ENCODE results near the gene ELMO3. TPM values are rescaled to one million over a fixed set of nuclear protein-coding genes. Genes with fewer than 3 reads are reported as not detected.

The ELMO3 gene
- total and polyA plus RNA-seq, 3 experiments from 2014 or later, result 5.0 to 5.3 TPM; not detected in 1

DNA sequence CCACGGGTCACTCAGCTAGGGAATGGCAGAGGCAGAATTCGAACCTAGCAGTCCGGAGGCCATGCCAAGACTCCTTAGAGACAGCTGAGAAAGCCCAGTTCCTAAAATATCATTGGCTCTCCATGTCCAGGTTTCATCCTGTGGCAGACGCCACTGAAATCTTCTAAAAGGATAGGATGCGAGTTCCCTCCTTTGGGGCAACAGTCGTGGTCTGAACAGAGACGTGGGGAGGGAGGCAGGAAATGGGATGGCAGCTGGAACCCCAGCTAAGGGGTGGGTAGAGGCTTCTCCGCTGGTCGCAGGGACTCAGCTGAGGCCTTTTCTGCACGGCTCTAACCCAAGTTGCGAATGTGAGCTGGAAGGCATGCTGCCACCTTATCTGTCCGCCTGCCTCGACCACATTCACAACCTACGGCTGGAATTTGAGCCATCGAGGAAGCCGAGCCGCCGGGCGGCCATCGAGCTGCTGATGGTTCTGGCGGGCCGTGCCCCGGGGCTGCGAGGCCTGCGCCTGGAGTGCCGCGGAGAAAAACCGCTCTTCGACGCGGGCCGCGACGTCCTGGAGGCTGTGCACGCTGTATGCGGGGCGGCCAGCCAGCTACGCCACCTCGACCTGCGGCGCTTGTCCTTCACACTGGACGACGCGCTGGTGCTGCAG is 36.3 kb upstream of the ELMO3 start:
- Mint-ChIP-seq H3K4me3 (peak overlapping the region in 4 of 7 donors; percentile 35 to 66 (median 55)), H3K27me3 (peaks cover 47 to 48% of the 10 kb centered on the region in 2 donors), H3K9me3 (no peaks in the 10 kb centered on the region), H3K27ac (peak overlapping the region in 1 of 8 donors; percentile 36), H3K36me3 (peaks cover 0 to 13% (median 0%) of the 10 kb centered on the region in 3 donors), H3K4me1 (peaks cover 30 to 67% (median 37%) of the 10 kb centered on the region in 3 donors)
- DNase-seq, result no peak
- Histone ChIP-seq H3K27ac (ENCODE audit: low read depth, low read length) (no peak overlapping the region), H3K27me3 (ENCODE audit: insufficient read depth, low read length, poor library complexity, severe bottlenecking) (peaks cover 49% of the 10 kb centered on the region), H3K36me3 (ENCODE audit: insufficient read depth, low read length) (no peaks in the 10 kb centered on the region), H3K4me1 (ENCODE audit: insufficient read depth, low read length) (peaks cover 63% of the 10 kb centered on the region), H3K9me3 (ENCODE audit: low read length) (no peaks in the 10 kb centered on the region), H3K4me3 (ENCODE audit: low read length) (peak overlapping the region; percentile 32)
- CTCF ChIA-PET, result interaction anchor here (0.7 to 17.6 kb wide), 6 partner anchors 9 to 145 kb away, joined by 3 to 205 read pairs (median 14); partner anchors contain the start of genes B3GNT9, CBFB, EXOC3L1 and MATCAP1
- POLR2A ChIA-PET, result interaction anchor here (0.7 to 2.6 kb wide), 4 partner anchors 11 to 133 kb away, joined by 3 to 9 read pairs (median 3); partner anchors contain the start of gene B3GNT9

DNA sequence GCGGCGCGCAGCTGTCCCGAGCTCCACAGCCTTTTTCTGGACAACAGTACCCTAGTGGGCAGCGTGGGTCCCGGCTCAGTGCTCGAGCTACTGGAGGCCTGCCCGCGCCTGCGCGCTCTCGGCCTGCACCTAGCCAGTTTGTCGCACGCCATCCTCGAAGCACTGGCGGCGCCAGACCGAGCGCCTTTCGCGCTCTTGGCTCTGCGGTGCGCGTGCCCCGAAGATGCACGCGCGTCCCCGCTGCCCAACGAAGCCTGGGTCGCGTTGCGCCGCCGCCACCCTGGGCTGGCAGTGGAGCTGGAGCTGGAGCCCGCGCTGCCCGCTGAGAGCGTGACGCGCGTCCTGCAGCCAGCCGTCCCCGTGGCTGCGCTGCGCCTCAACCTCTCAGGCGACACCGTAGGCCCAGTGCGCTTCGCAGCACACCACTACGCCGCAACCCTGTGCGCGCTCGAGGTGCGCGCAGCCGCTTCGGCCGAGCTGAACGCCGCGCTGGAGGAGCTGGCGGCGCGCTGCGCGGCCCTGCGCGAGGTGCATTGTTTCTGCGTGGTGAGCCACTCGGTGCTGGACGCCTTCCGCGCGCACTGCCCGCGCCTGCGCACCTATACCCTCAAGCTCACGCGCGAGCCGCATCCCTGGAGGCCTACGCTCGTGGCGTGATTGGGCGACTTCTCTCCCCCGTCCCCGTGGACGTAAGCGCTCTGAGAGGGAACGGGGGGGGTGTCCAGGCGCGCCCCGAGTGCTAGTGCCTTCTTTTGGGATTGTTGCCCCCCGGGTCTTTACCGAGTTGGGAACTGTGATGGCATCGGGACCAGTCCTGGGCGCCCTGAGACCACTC is 35.5 kb upstream of the ELMO3 start:
- peaks cover 52 to 54% of the 10 kb centered on the region in 2 donors for H3K27me3 Mint-ChIP-seq
- peak overlapping the region; percentile 41 to 78 (median 60) for H3K4me3 Mint-ChIP-seq
- no peak overlapping the region for H3K27ac ChIP-seq (ENCODE audit: low read depth, low read length)
- peak overlapping the region in 1 of 8 donors; percentile 48 for H3K27ac Mint-ChIP-seq
- peaks cover 25 to 62% (median 30%) of the 10 kb centered on the region in 3 donors for H3K4me1 Mint-ChIP-seq
- H3K36me3 Mint-ChIP-seq, result peaks cover 0 to 13% (median 0%) of the 10 kb centered on the region in 3 donors
- CTCF ChIA-PET, result interaction anchor here (0.7 to 17.6 kb wide), 7 partner anchors 10 to 146 kb away, joined by 3 to 205 read pairs (median 5); partner anchors contain the start of genes B3GNT9, CBFB, EXOC3L1 and MATCAP1
- peaks cover 55% of the 10 kb centered on the region for H3K27me3 ChIP-seq (ENCODE audit: insufficient read depth, low read length, poor library complexity, severe bottlenecking)
- no peaks in the 10 kb centered on the region for H3K36me3 ChIP-seq (ENCODE audit: insufficient read depth, low read length)
- POLR2A ChIA-PET, result interaction anchor here (0.7 to 2.6 kb wide), 5 partner anchors 11 to 775 kb away, joined by 3 to 9 read pairs (median 3); partner anchors contain the start of gene B3GNT9
- H3K9me3 ChIP-seq (ENCODE audit: low read length), result no peaks in the 10 kb centered on the region
- H3K9me3 Mint-ChIP-seq, result peaks cover 0 to 2% (median 0%) of the 10 kb centered on the region in 5 donors
- H3K4me1 ChIP-seq (ENCODE audit: insufficient read depth, low read length), result peaks cover 56% of the 10 kb centered on the region
- DNase-seq, result peak in 3 of 5 donors; percentile 10 to 54 (median 25)
- H3K4me3 ChIP-seq (ENCODE audit: low read length), result peak overlapping the region; percentile 32

DNA sequence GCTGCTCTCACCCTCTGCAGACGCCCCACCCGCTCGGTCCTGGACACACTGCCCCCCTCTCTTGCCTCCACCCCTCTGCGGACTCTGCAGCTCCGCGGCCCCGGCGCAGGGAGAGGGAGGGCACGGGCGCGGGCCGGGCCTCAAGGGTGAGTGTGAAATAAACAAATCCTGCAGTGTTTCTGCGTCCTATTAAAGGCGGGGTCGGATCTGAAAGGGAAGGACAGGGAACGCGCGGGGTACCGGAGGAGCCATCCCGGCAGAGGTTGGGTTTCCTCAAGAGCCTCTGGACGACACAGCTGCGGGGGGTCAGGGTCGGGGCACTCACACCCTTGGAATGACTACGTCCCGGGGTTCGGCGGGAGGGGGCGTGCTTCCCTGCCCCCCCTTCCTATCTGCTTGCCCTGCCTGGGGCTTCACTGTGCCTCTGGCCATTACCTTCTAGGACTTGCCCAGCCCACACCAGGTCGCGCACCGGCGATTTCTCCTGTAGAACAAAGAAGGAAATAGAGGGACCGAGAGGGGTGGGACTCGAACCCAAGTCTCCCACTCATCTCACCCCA is 34.9 kb upstream of the ELMO3 start:
- peaks cover 52% of the 10 kb centered on the region for H3K4me1 ChIP-seq (ENCODE audit: insufficient read depth, low read length)
- ChIA-PET CTCF (interaction anchor here (0.7 to 17.6 kb wide), 4 partner anchors 11 to 147 kb away, joined by 3 to 205 read pairs (median 51); partner anchors contain the start of genes B3GNT9, EXOC3L1 and MATCAP1), POLR2A (interaction anchor here (0.7 to 2.6 kb wide), 3 partner anchors 11 to 774 kb away, joined by 3 to 9 read pairs (median 4); partner anchors contain the start of gene B3GNT9)
- DNase-seq, result no peak
- Mint-ChIP-seq H3K4me1 (peaks cover 20 to 56% (median 24%) of the 10 kb centered on the region in 3 donors), H3K9me3 (peaks cover 0 to 2% (median 0%) of the 10 kb centered on the region in 5 donors), H3K27me3 (peaks cover 53 to 60% of the 10 kb centered on the region in 2 donors), H3K4me3 (peak overlapping the region; percentile 38 to 78 (median 64)), H3K27ac (peak overlapping the region in 2 of 8 donors; percentile 48 to 53), H3K36me3 (peaks cover 0 to 9% (median 0%) of the 10 kb centered on the region in 3 donors)
- no peaks in the 10 kb centered on the region for H3K9me3 ChIP-seq (ENCODE audit: low read length)
- H3K4me3 ChIP-seq (ENCODE audit: low read length), result no peak overlapping the region
- no peaks in the 10 kb centered on the region for H3K36me3 ChIP-seq (ENCODE audit: insufficient read depth, low read length)
- H3K27ac ChIP-seq (ENCODE audit: low read depth, low read length), result peak overlapping the region; percentile 24
- H3K27me3 ChIP-seq (ENCODE audit: insufficient read depth, low read length, poor library complexity, severe bottlenecking), result peaks cover 62% of the 10 kb centered on the region

GRCh38 chr16:67164599-67165061 is 34.3 kb upstream of the ELMO3 start, which contains the start of gene HSF4:
Gene HSF4, plus strand, starts transcription at chr16:67164745. Its CDS starts 67 bp downstream, at chr16:67164812.
- ChIA-PET POLR2A (interaction anchor here (1.0 kb wide), 1 partner anchor 10 kb away, joined by 4 read pairs; no protein-coding TSS in a partner anchor), CTCF (interaction anchor here (3.4 to 17.6 kb wide), 3 partner anchors 10 to 21 kb away, joined by 22 to 205 read pairs (median 80); partner anchors contain the start of genes B3GNT9, EXOC3L1 and MATCAP1)
- no peaks in the 10 kb centered on the region for H3K9me3 ChIP-seq (ENCODE audit: low read length)
- H3K27ac ChIP-seq (ENCODE audit: low read depth, low read length), result peak within 1 kb of the TSS; percentile 24
- peaks cover 58 to 60% of the 10 kb centered on the region in 2 donors for H3K27me3 Mint-ChIP-seq
- DNase-seq, result no peak
- H3K4me3 ChIP-seq (ENCODE audit: low read length), result peak within 1 kb of the TSS; percentile 32
- peak within 1 kb of the TSS; percentile 50 to 81 (median 64) for H3K4me3 Mint-ChIP-seq
- H3K27ac Mint-ChIP-seq, result peak within 1 kb of the TSS in 2 of 8 donors; percentile 48 to 53
- H3K4me1 Mint-ChIP-seq, result peaks cover 21 to 61% (median 25%) of the 10 kb centered on the region in 3 donors
- peaks cover 0 to 4% (median 0%) of the 10 kb centered on the region in 3 donors for H3K36me3 Mint-ChIP-seq
- H3K9me3 Mint-ChIP-seq, result peaks cover 0 to 2% (median 0%) of the 10 kb centered on the region in 5 donors
- H3K27me3 ChIP-seq (ENCODE audit: insufficient read depth, low read length, poor library complexity, severe bottlenecking), result peaks cover 67% of the 10 kb centered on the region
- peaks cover 54% of the 10 kb centered on the region for H3K4me1 ChIP-seq (ENCODE audit: insufficient read depth, low read length)
- no peaks in the 10 kb centered on the region for H3K36me3 ChIP-seq (ENCODE audit: insufficient read depth, low read length)

GRCh38 chr16:67165121-67166078 is 33.5 kb upstream of the ELMO3 start:
- CTCF ChIA-PET, result interaction anchor here (3.4 to 17.6 kb wide), 3 partner anchors 10 to 20 kb away, joined by 22 to 205 read pairs (median 80); partner anchors contain the start of genes B3GNT9, EXOC3L1 and MATCAP1
- no peaks in the 10 kb centered on the region for H3K9me3 ChIP-seq (ENCODE audit: low read length)
- Mint-ChIP-seq H3K27me3 (peaks cover 59 to 66% of the 10 kb centered on the region in 2 donors), H3K4me1 (peaks cover 25 to 63% (median 31%) of the 10 kb centered on the region in 3 donors), H3K4me3 (peak overlapping the region in 4 of 7 donors; percentile 28 to 81 (median 46)), H3K36me3 (no peaks in the 10 kb centered on the region), H3K27ac (no peak overlapping the region), H3K9me3 (peaks cover 0 to 2% (median 0%) of the 10 kb centered on the region in 5 donors)
- no peaks in the 10 kb centered on the region for H3K36me3 ChIP-seq (ENCODE audit: insufficient read depth, low read length)
- POLR2A ChIA-PET, result interaction anchor here (1.0 kb wide), 1 partner anchor 10 kb away, joined by 4 read pairs; no protein-coding TSS in a partner anchor
- DNase-seq, result no peak
- H3K27ac ChIP-seq (ENCODE audit: low read depth, low read length), result no peak overlapping the region
- H3K4me1 ChIP-seq (ENCODE audit: insufficient read depth, low read length), result peaks cover 56% of the 10 kb centered on the region
- peaks cover 73% of the 10 kb centered on the region for H3K27me3 ChIP-seq (ENCODE audit: insufficient read depth, low read length, poor library complexity, severe bottlenecking)
- H3K4me3 ChIP-seq (ENCODE audit: low read length), result no peak overlapping the region

GRCh38 chr16:67166110-67166547 is 32.8 kb upstream of the ELMO3 start:
- Mint-ChIP-seq H3K36me3 (no peaks in the 10 kb centered on the region), H3K27me3 (peaks cover 61 to 66% of the 10 kb centered on the region in 2 donors), H3K27ac (no peak overlapping the region), H3K9me3 (peaks cover 0 to 2% (median 0%) of the 10 kb centered on the region in 5 donors), H3K4me1 (peaks cover 21 to 61% (median 32%) of the 10 kb centered on the region in 3 donors), H3K4me3 (peak overlapping the region in 1 of 7 donors; percentile 66)
- ChIA-PET POLR2A (no interaction called here), CTCF (interaction anchor here (12.7 to 17.6 kb wide), 2 partner anchors 13 to 20 kb away, joined by 80 to 205 read pairs; partner anchors contain the start of genes B3GNT9, EXOC3L1 and MATCAP1)
- Histone ChIP-seq H3K4me3 (ENCODE audit: low read length) (no peak overlapping the region), H3K9me3 (ENCODE audit: low read length) (no peaks in the 10 kb centered on the region), H3K36me3 (ENCODE audit: insufficient read depth, low read length) (no peaks in the 10 kb centered on the region), H3K27me3 (ENCODE audit: insufficient read depth, low read length, poor library complexity, severe bottlenecking) (peaks cover 77% of the 10 kb centered on the region), H3K27ac (ENCODE audit: low read depth, low read length) (no peak overlapping the region), H3K4me1 (ENCODE audit: insufficient read depth, low read length) (peaks cover 49% of the 10 kb centered on the region)
- DNase-seq, result no peak

Data from CD8-positive, alpha-beta memory T cell (primary cell).